Measurements from ENCODE around the gene WDR62.
A peak's percentile ranks its signal among the peaks of the same experiment; 100 is the strongest.
"Not testable (repeated sequence)": the region's sequence is repeated elsewhere in the genome, so short reads cannot be mapped to it uniquely, and the experiment has no call there.

Gene WDR62

GRCh38 chr19:36113894-36114720 is 59.4 kb downstream of the WDR62 start:
- peak; percentile 25 for DNase-seq

- peak; percentile 99 for DNase-seq
Measured at GRCh38 chr19:36114721-36115452, 60.2 kb downstream of the WDR62 start, which contains the start of gene POLR2I. POLR2I (minus strand) TSS chr19:36114875; CDS start chr19:36114856, 19 bp downstream.

GRCh38 chr19:36115453-36116343 is 61.0 kb downstream of the WDR62 start, which contains the start of gene TBCB:
TBCB (plus strand) TSS chr19:36115468; CDS start chr19:36115561, 93 bp downstream.
- peak; percentile 74 for DNase-seq

GRCh38 chr19:36116344-36116637 is 61.6 kb downstream of the WDR62 start:
- DNase-seq, result no peak

GRCh38 chr19:36120092-36120983 is 65.6 kb downstream of the WDR62 start:
- DNase-seq, result no peak

- no peak for DNase-seq
Measured at GRCh38 chr19:36120984-36121358, 66.3 kb downstream of the WDR62 start.

GRCh38 chr19:36121486-36122124 is 66.9 kb downstream of the WDR62 start:
- no peak for DNase-seq

GRCh38 chr19:36125557-36125956 is 70.9 kb downstream of the WDR62 start:
- DNase-seq, result no peak

- peak; percentile 75 for DNase-seq
Measured at GRCh38 chr19:36128392-36128736, 73.7 kb downstream of the WDR62 start.

GRCh38 chr19:36131221-36131620 is 76.5 kb downstream of the WDR62 start:
- not testable (repeated sequence) for DNase-seq

- DNase-seq, result not testable (repeated sequence)
Measured at GRCh38 chr19:36134867-36135266, 80.2 kb downstream of the WDR62 start.

GRCh38 chr19:36136964-36137686 is 82.4 kb downstream of the WDR62 start:
- peak; percentile 9 for DNase-seq

GRCh38 chr19:36139120-36139472 is 84.4 kb downstream of the WDR62 start:
- DNase-seq, result no peak

GRCh38 chr19:36139473-36140303 is 85.0 kb downstream of the WDR62 start, which contains the start of gene CAPNS1:
CAPNS1 (plus strand) TSS chr19:36140066; CDS start chr19:36141012, 946 bp downstream.
- DNase-seq, result peak; percentile 90

- peak; percentile 40 for DNase-seq
Measured at GRCh38 chr19:36140304-36141038, 85.8 kb downstream of the WDR62 start.

GRCh38 chr19:36141039-36141927 is 86.6 kb downstream of the WDR62 start:
- peak; percentile 41 for DNase-seq

GRCh38 chr19:36142046-36142445 is 87.3 kb downstream of the WDR62 start:
- DNase-seq, result no peak

GRCh38 chr19:36142496-36142895 is 87.8 kb downstream of the WDR62 start:
- DNase-seq, result no peak
